Fibroblast of skin of left quadriceps (primary cell): Measurements from ENCODE around the gene POU4F3.
A peak's percentile ranks its signal among the peaks of the same experiment; 100 is the strongest.

Source experiments
- DNase-seq, 2 experiments: peaks; one replicate each; pipeline ENCODE4 v3.0.0-alpha.2; 2013; ENCODE audit warnings: low read depth in 2 of 2

POU4F3 gene

GRCh38 chr5:146339715-146340259 lies 1.1 kb downstream of the POU4F3 start:
- DNase-seq, result no peak

- peak; percentile 22 to 30 for DNase-seq
These were observed 1.8 kb downstream of the POU4F3 start for GRCh38 chr5:146340260-146341081.

- no peak for DNase-seq
These were observed 3.2 kb downstream of the POU4F3 start for GRCh38 chr5:146341854-146342253.

- no peak for DNase-seq
These were observed 3.9 kb downstream of the POU4F3 start for GRCh38 chr5:146342519-146342881.

- no peak for DNase-seq
These were observed 4.5 kb downstream of the POU4F3 start for GRCh38 chr5:146342882-146343865.

- DNase-seq, result no peak
These were observed 5.8 kb downstream of the POU4F3 start for GRCh38 chr5:146344155-146345118.

- no peak for DNase-seq
These were observed 6.6 kb downstream of the POU4F3 start for GRCh38 chr5:146345240-146345577.

GRCh38 chr5:146345578-146346366 lies 7.1 kb downstream of the POU4F3 start:
- no peak for DNase-seq

GRCh38 chr5:146357126-146357525 lies 18.5 kb downstream of the POU4F3 start:
- DNase-seq, result no peak

GRCh38 chr5:146359836-146360235 lies 21.2 kb downstream of the POU4F3 start:
- DNase-seq, result no peak

GRCh38 chr5:146363161-146363874 lies 24.7 kb downstream of the POU4F3 start:
- DNase-seq, result no peak

GRCh38 chr5:146365618-146366017 lies 27.0 kb downstream of the POU4F3 start:
- no peak for DNase-seq

GRCh38 chr5:146366904-146367303 lies 28.3 kb downstream of the POU4F3 start:
- no peak for DNase-seq

- DNase-seq, result no peak
These were observed 29.5 kb downstream of the POU4F3 start for GRCh38 chr5:146368137-146368536.

GRCh38 chr5:146369691-146370090 lies 31.1 kb downstream of the POU4F3 start:
- peak; percentile 10 to 24 for DNase-seq

- no peak for DNase-seq
These were observed 38.2 kb downstream of the POU4F3 start for GRCh38 chr5:146376821-146377220.

- DNase-seq, result no peak
These were observed 40.3 kb downstream of the POU4F3 start for GRCh38 chr5:146378986-146379385.

GRCh38 chr5:146380714-146381113 lies 42.1 kb downstream of the POU4F3 start:
- no peak for DNase-seq

- DNase-seq, result peak in 1 of 2 experiments; percentile 3
These were observed 49.7 kb downstream of the POU4F3 start for GRCh38 chr5:146388386-146388785.

GRCh38 chr5:146390469-146390868 lies 51.8 kb downstream of the POU4F3 start:
- no peak for DNase-seq
